HepG2 (cell line): ENCODE measurements around the gene ATP2B2. TPM values are rescaled to one million over a fixed set of nuclear protein-coding genes. Genes with fewer than 3 reads are reported as not detected.

Source experiments
- ARID4A ChIP-seq: sonication (generic); formaldehyde crosslinking; IDR thresholded peaks from 2 replicates; pipeline ENCODE4 v1.5.0; 2020; ENCODE audit warnings: mild to moderate bottlenecking, missing genetic modification reagents, borderline replicate concordance
- ATF2 ChIP-seq: sonication (generic); formaldehyde crosslinking; IDR thresholded peaks from 2 replicates; pipeline ENCODE4 v1.4.0; 2020; ENCODE audit warnings: missing genetic modification reagents
- E2F5 ChIP-seq: sonication (generic); formaldehyde crosslinking; conservative IDR thresholded peaks from 2 replicates; pipeline ENCODE4 v1.4.0; 2020; ENCODE audit warnings: missing genetic modification reagents
- ELK4 ChIP-seq: sonication (generic); formaldehyde crosslinking; IDR thresholded peaks from 2 replicates; pipeline ENCODE4 v1.9.0; 2021; ENCODE audit warnings: missing genetic modification reagents, borderline replicate concordance
- FOSL2 ChIP-seq: sonication (generic); formaldehyde crosslinking; IDR thresholded peaks from 2 replicates; pipeline ENCODE4 v1.4.0; 2020; ENCODE audit warnings: missing genetic modification reagents
- GTF3A ChIP-seq: sonication (generic); formaldehyde crosslinking; conservative IDR thresholded peaks from 2 replicates; pipeline ENCODE4 v1.4.0; 2020; ENCODE audit warnings: mild to moderate bottlenecking, missing genetic modification reagents
- HMGA1 ChIP-seq: sonication (generic); formaldehyde crosslinking; conservative IDR thresholded peaks from 2 replicates; pipeline ENCODE4 v1.4.0; 2020; ENCODE audit warnings: missing genetic modification reagents
- HOXA5 ChIP-seq: sonication (generic); formaldehyde crosslinking; IDR thresholded peaks from 2 replicates; pipeline ENCODE4 v1.4.0; 2020; ENCODE audit warnings: missing genetic modification reagents
- NFIB ChIP-seq: sonication (generic); formaldehyde crosslinking; IDR thresholded peaks from 2 replicates; pipeline ENCODE4 v1.9.0; 2021; ENCODE audit warnings: missing genetic modification reagents, mild to moderate bottlenecking, borderline replicate concordance
- PCBP1 ChIP-seq: fragments of 200-400 bp; formaldehyde crosslinking; IDR thresholded peaks from 2 replicates; pipeline ENCODE4 v1.6.1; 2017; ENCODE audit warnings: mild to moderate bottlenecking, low read depth, low read length, borderline replicate concordance
- SYNCRIP ChIP-seq: fragments of 200-400 bp; formaldehyde crosslinking; IDR thresholded peaks from 2 replicates; pipeline ENCODE4 v1.6.1; 2018; ENCODE audit warnings: mild to moderate bottlenecking, low read depth, low read length; ENCODE audit not compliant: insufficient read depth
- TBP ChIP-seq: sonication (generic); formaldehyde crosslinking; IDR thresholded peaks from 2 replicates; pipeline ENCODE4 v1.5.0; 2020; ENCODE audit warnings: missing genetic modification reagents
- U2AF1 ChIP-seq: fragments of 200-400 bp; formaldehyde crosslinking; optimal IDR thresholded peaks from 2 replicates; pipeline ENCODE3; 2017; ENCODE audit warnings: mild to moderate bottlenecking, low read depth, low read length
- ZFX ChIP-seq: sonication (generic); formaldehyde crosslinking; IDR thresholded peaks from 2 replicates; pipeline ENCODE4 v1.4.0; 2020; ENCODE audit warnings: mild to moderate bottlenecking, low read depth, missing genetic modification reagents, moderate library complexity
- ZMYM3 ChIP-seq: sonication (generic); formaldehyde crosslinking; IDR thresholded peaks from 2 replicates; pipeline ENCODE4 v1.5.1; 2020; ENCODE audit warnings: mild to moderate bottlenecking, missing genetic modification reagents
- ZNF234 ChIP-seq: sonication (generic); formaldehyde crosslinking; conservative IDR thresholded peaks from 2 replicates; pipeline ENCODE4 v1.5.1; 2020; ENCODE audit warnings: mild to moderate bottlenecking, missing genetic modification reagents
- ZNF441 ChIP-seq: sonication (generic); formaldehyde crosslinking; IDR thresholded peaks from 2 replicates; pipeline ENCODE4 v1.7.0; 2021; ENCODE audit warnings: missing genetic modification reagents, borderline replicate concordance
- ZNF549 ChIP-seq: sonication (generic); formaldehyde crosslinking; IDR thresholded peaks from 2 replicates; pipeline ENCODE4 v1.5.0; 2020; ENCODE audit warnings: missing genetic modification reagents
- polyA plus RNA-seq, 8 experiments: library from polyadenylated mRNA; depleted of rRNA in 3 of 8; stranded (reverse) in 7 of 8; unstranded in 1 of 8; fragments of >200 nt; fragmentation: Illumina TruSeq in 4 of 8; extraction: Trizol in 4 of 8; gene quantifications; 2 replicates each; pipeline versions ENCODE4 v1.2.1 to v1.2.3, GENCODE V29; 2011 to 2016; ENCODE audit warnings: low read depth in 4 of 8, missing spikeins in 1 of 8, mixed read lengths in 1 of 8; ENCODE audit not compliant: insufficient read depth in 1 of 8
- total RNA-seq, 5 experiments: library from RNA; depleted of rRNA; stranded (reverse); fragments of >200 nt; fragmentation: Illumina TruSeq; extraction: Trizol; gene quantifications; 2 replicates each; pipeline ENCODE4 v1.2.3, GENCODE V29; 2016; ENCODE audit warnings: low read depth in 1 of 5
- TF ChIP-seq, protein P1 (sequence below): sonication (generic); formaldehyde crosslinking; IDR thresholded peaks from 2 replicates; pipeline ENCODE4 v1.8.0; 2022; ENCODE audit warnings: mild to moderate bottlenecking, missing genetic modification reagents, moderate library complexity
- TF ChIP-seq, protein P2 (sequence below): IDR thresholded peaks from 2 replicates; pipeline ENCODE4 v1.6.1; 2012; ENCODE audit warnings: inconsistent platforms

ATP2B2 gene
- total and polyA plus RNA-seq, 2 of the 13 experiments (the other 11 are each of a cell fraction or from before 2014, with no cell fraction given): 1.5 to 2.3 TPM

- TF ChIP-seq ELK4 (no peak), ZFX (peak; percentile 68), ZNF549 (CRISPR knock-in tag) (0 out of 2 replicates have a peak, but pooled peaks have one; percentile 39), ZNF234 (no peak), PCBP1 (no peak), TBP (no peak), HMGA1 (no peak), SYNCRIP (no peak), ARID4A (CRISPR knock-in tag) (peak; percentile 58; the same call in 1 of the 2 replicates), ZNF441 (CRISPR knock-in tag) (peak; percentile 78; the same call in 1 of the 2 replicates), HOXA5 (CRISPR knock-in tag) (0 out of 2 replicates have a peak, but pooled peaks have one; percentile 29), ATF2 (CRISPR knock-in tag) (0 out of 2 replicates have a peak, but pooled peaks have one; percentile 18), NFIB (CRISPR knock-in tag) (no peak), FOSL2 (CRISPR knock-in tag) (peak; percentile 68), E2F5 (CRISPR knock-in tag) (no peak), U2AF1 (no peak), GTF3A (no peak), ZMYM3 (CRISPR knock-in tag) (no peak)
- TF ChIP-seq, protein P1, sequence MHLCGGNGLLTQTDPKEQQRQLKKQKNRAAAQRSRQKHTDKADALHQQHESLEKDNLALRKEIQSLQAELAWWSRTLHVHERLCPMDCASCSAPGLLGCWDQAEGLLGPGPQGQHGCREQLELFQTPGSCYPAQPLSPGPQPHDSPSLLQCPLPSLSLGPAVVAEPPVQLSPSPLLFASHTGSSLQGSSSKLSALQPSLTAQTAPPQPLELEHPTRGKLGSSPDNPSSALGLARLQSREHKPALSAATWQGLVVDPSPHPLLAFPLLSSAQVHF: no peak
- TF ChIP-seq, protein P2, sequence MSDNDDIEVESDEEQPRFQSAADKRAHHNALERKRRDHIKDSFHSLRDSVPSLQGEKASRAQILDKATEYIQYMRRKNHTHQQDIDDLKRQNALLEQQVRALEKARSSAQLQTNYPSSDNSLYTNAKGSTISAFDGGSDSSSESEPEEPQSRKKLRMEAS: peak; percentile 60
These were observed 187.9 kb downstream of the ATP2B2 start (continued) for GRCh38 chr3:10317311-10317960.
